Measurements from ENCODE around the gene LPP.

LPP gene

GRCh38 chr3:188168648-188169047 lies 14.7 kb downstream of the LPP start:
- DNase-seq (ENCODE audit: extremely low read depth in 1 of 2, low read depth in 1 of 2): no peak

GRCh38 chr3:188169830-188170455 lies 16.0 kb downstream of the LPP start:
- DNase-seq (ENCODE audit: extremely low read depth in 1 of 2, low read depth in 1 of 2): no peak

GRCh38 chr3:188170461-188171459 lies 16.8 kb downstream of the LPP start:
- no peak for DNase-seq (ENCODE audit: extremely low read depth in 1 of 2, low read depth in 1 of 2)

- DNase-seq (ENCODE audit: extremely low read depth in 1 of 2, low read depth in 1 of 2): no peak
These were observed 17.9 kb downstream of the LPP start for GRCh38 chr3:188171682-188172467.

- no peak for DNase-seq (ENCODE audit: extremely low read depth in 1 of 2, low read depth in 1 of 2)
These were observed 20.5 kb downstream of the LPP start for GRCh38 chr3:188174317-188175044.

- DNase-seq (ENCODE audit: extremely low read depth in 1 of 2, low read depth in 1 of 2): no peak
These were observed 22.5 kb downstream of the LPP start for GRCh38 chr3:188176476-188176875.

- no peak for DNase-seq (ENCODE audit: extremely low read depth in 1 of 2, low read depth in 1 of 2)
These were observed 22.9 kb downstream of the LPP start for GRCh38 chr3:188176884-188177283.

- DNase-seq (ENCODE audit: extremely low read depth in 1 of 2, low read depth in 1 of 2): no peak
These were observed 23.8 kb downstream of the LPP start for GRCh38 chr3:188177721-188178120.

GRCh38 chr3:188178293-188178936 lies 24.5 kb downstream of the LPP start:
- no peak for DNase-seq (ENCODE audit: extremely low read depth in 1 of 2, low read depth in 1 of 2)

GRCh38 chr3:188179006-188179966 lies 25.3 kb downstream of the LPP start:
- no peak for DNase-seq (ENCODE audit: extremely low read depth in 1 of 2, low read depth in 1 of 2)

GRCh38 chr3:188180114-188180513 lies 26.2 kb downstream of the LPP start:
- DNase-seq (ENCODE audit: extremely low read depth in 1 of 2, low read depth in 1 of 2): no peak

GRCh38 chr3:188183452-188183851 lies 29.5 kb downstream of the LPP start:
- DNase-seq (ENCODE audit: extremely low read depth in 1 of 2, low read depth in 1 of 2): no peak

GRCh38 chr3:188184160-188184559 lies 30.2 kb downstream of the LPP start:
- DNase-seq (ENCODE audit: extremely low read depth in 1 of 2, low read depth in 1 of 2): no peak

GRCh38 chr3:188184649-188185048 lies 30.7 kb downstream of the LPP start:
- no peak for DNase-seq (ENCODE audit: extremely low read depth in 1 of 2, low read depth in 1 of 2)

- no peak for DNase-seq (ENCODE audit: extremely low read depth in 1 of 2, low read depth in 1 of 2)
These were observed 31.8 kb downstream of the LPP start for GRCh38 chr3:188185717-188186251.

- no peak for DNase-seq (ENCODE audit: extremely low read depth in 1 of 2, low read depth in 1 of 2)
These were observed 33.1 kb downstream of the LPP start for GRCh38 chr3:188187053-188187452.

GRCh38 chr3:188188911-188189310 lies 35.0 kb downstream of the LPP start:
- DNase-seq (ENCODE audit: extremely low read depth in 1 of 2, low read depth in 1 of 2): no peak

GRCh38 chr3:188191460-188191859 lies 37.5 kb downstream of the LPP start:
- DNase-seq (ENCODE audit: extremely low read depth in 1 of 2, low read depth in 1 of 2): no peak

- DNase-seq (ENCODE audit: extremely low read depth in 1 of 2, low read depth in 1 of 2): no peak
These were observed 38.1 kb downstream of the LPP start for GRCh38 chr3:188192034-188192433.
